Omental fat pad (tissue), 4 donors: ENCODE results near the gene ZNF175. TPM values are rescaled to one million over a fixed set of nuclear protein-coding genes. Genes with fewer than 3 reads are reported as not detected.

Experiments
- ATAC-seq: fragments of 150-250 bp; one replicate; pipeline ENCODE4 v1.9.1; 2016; ENCODE audit warnings: mild to moderate bottlenecking, moderate library complexity; ENCODE audit not compliant: low FRiP score
- DNase-seq: peaks from one replicate; pipeline ENCODE4 v3.0.0-alpha.2; 2019; ENCODE audit warnings: low spot score
- total RNA-seq, 4 donors: library from RNA; depleted of rRNA; stranded (reverse); fragments of >200 nt; gene quantifications; one replicate each; pipeline ENCODE4 v1.1.0, GENCODE V29; 2016
- TF ChIP-seq, protein P1 (sequence below), 3 donors: fragments of 450-650 bp; IDR thresholded peaks; one replicate each; pipeline ENCODE4 v1.5.1; 2016 to 2017; ENCODE audit warnings: antibody characterized with exemption in 3 of 3, mild to moderate bottlenecking in 3 of 3, moderate library complexity in 2 of 3

Gene ZNF175
- total RNA-seq, 4 donors from 2014 or later, result 2.2 to 11.5 (median 6.0) TPM

DNA sequence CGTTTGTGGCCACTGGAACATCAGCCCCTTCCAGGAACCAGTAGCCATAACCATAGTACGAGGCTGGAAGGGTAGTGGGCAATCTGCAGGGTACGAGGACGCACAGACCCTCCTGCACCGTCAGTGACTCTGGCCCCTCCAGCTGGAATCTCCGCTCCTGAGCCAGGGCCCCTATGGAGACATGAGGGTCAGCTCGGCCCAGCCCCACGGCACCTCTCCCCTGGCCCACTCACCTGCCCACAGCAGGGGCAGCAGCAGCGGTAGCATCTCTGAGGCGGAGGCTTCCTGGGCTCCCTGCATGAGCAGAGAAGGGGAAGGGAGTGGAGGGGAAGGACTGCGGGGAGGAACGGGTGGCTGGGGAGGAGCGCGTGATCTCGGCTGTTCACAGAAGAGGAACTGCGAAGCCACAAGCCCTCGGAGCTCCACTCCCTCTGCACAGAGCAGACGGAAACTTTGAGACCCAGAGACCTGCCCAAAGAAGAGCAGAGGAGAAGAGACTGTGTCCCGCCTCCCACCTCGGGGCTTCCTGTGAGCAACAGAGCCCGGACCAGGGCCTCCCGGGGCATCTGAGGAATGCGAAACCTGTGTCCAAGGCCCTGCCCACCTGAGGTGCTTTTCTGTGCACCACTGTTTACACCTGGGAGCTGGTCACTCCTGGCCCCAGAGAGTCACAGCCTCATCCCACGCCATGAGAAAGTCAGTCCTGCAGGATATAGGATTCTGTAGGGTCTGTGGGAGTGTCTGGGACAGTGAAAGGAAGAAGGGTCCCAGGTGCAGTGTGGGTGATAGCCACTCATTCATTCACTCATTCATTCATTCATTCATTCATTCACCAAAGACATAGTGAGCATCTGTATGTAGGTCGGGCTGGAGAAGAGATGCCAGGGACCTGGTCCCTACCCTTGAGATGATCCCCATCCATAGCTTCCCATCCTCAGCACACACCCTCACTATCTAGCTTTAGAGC is 39.5 kb upstream of the ZNF175 start, which contains the start of gene SIGLEC6:
Gene SIGLEC6 (minus strand): TSS at position 322 of the 967 bp plus-strand sequence. CDS start 22 bp downstream, at position 300.
- TF ChIP-seq, protein P1, sequence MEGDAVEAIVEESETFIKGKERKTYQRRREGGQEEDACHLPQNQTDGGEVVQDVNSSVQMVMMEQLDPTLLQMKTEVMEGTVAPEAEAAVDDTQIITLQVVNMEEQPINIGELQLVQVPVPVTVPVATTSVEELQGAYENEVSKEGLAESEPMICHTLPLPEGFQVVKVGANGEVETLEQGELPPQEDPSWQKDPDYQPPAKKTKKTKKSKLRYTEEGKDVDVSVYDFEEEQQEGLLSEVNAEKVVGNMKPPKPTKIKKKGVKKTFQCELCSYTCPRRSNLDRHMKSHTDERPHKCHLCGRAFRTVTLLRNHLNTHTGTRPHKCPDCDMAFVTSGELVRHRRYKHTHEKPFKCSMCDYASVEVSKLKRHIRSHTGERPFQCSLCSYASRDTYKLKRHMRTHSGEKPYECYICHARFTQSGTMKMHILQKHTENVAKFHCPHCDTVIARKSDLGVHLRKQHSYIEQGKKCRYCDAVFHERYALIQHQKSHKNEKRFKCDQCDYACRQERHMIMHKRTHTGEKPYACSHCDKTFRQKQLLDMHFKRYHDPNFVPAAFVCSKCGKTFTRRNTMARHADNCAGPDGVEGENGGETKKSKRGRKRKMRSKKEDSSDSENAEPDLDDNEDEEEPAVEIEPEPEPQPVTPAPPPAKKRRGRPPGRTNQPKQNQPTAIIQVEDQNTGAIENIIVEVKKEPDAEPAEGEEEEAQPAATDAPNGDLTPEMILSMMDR (IDR thresholded peaks at IDR 0.05), result no peak
- ATAC-seq, result no peak
- DNase-seq, result no peak

- TF ChIP-seq, protein P1 (IDR thresholded peaks at IDR 0.05), result no peak
- DNase-seq (no peak), ATAC-seq (no peak)
Measured at GRCh38 chr19:51535535-51535934, 35.5 kb upstream of the ZNF175 start.

GRCh38 chr19:51539821-51540366 is 31.2 kb upstream of the ZNF175 start:
- TF ChIP-seq, protein P1 (IDR thresholded peaks at IDR 0.05), result no peak
- DNase-seq (no peak), ATAC-seq (no peak)

GRCh38 chr19:51541458-51542357 is 29.4 kb upstream of the ZNF175 start:
- DNase-seq (no peak), ATAC-seq (no peak)
- TF ChIP-seq, protein P1 (IDR thresholded peaks at IDR 0.05), result no peak

GRCh38 chr19:51542699-51543098 is 28.4 kb upstream of the ZNF175 start:
- TF ChIP-seq, protein P1 (IDR thresholded peaks at IDR 0.05), result no peak
- ATAC-seq, result no peak
- DNase-seq, result no peak

GRCh38 chr19:51544038-51544437 is 27.0 kb upstream of the ZNF175 start:
- ATAC-seq, result no peak
- DNase-seq, result no peak
- TF ChIP-seq, protein P1 (IDR thresholded peaks at IDR 0.05), result no peak
